ENCODE data around the gene PRXL2B.
"Not testable (repeated sequence)": the region's sequence is repeated elsewhere in the genome, so short reads cannot be mapped to it uniquely, and the experiment has no call there.

The PRXL2B gene

DNA sequence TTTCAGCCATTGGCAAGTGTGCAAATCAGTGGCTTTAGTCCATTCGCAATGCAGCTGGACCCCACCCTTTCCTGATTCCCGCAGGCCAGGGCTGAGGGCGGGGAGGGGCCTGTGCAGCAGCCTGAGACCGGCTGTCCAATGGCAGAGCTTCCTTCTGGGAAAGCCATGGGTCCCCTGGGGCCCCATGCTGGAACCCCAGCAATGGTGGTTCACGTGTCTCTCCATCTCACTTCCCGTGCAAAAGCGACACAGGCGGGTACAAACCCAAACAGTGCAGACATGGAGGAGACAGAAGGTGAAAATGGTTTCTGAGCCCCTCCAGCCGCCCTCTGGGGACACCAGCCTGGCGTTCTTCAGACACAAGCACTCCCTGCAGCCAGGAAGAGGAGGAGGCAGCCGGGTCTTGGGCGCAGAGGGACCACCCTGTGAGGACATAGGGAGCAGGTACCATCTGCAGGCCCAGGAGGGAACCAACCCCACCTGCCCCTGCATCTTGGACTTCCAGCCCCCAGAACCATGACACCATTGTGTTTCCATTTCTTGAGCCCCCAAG is 36.2 kb upstream of the PRXL2B start:
- DNase-seq (ENCODE audit: low spot score) = not testable (repeated sequence)

DNA sequence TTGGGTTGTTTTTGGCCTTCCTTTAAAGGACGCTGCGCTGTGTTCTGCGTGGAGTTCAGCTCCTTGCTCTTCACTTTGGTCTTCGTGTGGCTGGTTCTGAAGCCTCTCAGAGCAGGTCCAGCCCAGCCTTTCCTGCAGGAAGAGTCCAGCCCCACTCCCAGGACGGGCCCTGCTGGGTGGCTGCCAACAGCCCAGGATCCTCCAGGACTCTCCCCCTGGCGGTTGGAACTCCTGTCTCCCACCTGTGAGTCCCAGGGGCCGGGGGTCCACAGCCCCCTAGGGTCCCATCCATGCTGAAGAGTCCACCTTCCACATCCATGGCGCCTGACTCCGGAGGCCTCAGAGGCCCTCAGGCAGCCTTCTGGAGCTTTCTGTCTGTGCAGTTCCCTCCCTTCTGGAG is 35.0 kb upstream of the PRXL2B start:
- not testable (repeated sequence) for DNase-seq (ENCODE audit: low spot score)

DNA sequence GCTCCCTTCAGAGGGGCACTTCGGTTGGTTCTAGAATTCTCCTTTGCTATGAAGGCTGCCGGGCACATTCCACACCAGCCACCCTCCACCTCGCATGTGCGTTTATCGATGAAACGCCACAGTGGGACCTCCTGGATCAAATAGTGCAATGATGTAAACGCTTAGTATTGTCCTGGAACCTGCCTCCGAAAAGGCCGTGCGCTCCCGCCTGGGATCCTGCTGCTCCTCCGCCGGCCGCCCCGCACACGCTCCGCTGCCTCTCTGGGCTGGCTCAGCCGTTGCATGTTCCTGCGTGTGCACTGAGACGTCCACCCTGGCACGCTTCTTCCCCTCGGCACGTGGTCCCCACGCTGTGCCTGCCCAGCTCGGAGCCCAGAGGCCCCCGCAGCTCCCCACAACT is 34.4 kb upstream of the PRXL2B start:
- no peak for DNase-seq (ENCODE audit: low spot score)

DNA sequence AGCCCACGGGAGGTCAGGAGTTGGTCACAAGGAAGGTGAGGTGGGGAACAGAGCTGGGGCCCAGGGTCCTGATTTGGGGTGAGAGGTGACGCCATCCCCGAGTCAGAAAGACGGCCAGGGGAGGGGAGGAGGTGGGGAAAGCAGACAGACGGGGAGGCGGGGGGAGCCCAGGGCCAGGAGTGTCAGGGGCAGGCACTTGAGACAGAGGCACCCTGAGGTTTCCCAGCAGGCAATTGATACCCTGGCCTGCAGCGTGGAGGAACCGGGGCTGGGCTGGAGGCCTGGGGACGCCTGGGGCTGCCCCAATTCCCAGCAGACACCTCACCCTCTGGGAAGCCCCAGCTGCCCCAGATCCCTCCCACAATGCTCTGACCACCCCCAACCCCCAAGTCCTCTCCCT is 33.5 kb upstream of the PRXL2B start:
- DNase-seq (ENCODE audit: low spot score) = not testable (repeated sequence)

DNA sequence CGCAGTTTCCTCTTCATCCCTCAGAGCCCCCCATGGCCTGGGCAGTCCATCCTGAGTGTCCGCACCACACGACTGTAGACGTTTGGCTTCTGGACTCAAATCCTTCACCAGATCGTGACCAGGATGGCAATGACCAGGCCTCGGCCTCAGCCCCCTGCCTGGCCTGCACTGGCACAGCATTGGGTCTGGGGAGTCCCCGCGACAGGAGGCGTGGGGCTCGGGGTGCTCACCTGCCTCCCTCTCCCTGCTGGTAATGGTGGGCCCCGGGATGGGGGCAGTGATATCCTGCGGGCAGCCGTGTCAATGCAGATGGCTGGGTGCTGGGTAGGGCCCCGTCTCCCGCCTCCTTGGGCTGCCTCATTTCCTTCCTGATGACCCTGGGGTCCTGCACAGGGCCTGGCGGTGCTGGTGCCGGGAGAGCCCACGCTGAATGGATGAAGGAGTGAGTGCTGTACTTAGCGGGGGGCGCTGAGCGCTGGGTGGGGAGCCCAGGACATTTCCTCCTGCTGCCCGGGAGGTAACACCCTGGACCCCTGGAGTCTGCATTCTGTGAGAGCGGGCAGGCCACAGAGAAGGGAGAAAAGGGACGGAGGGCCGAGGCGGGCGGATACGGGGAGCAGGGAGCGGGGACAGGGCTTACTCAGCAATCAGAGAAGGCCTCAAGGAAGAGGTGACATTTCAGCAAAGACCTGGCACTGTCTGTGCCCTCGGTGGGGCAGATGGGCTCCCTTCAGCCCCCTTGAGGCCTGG is 32.5 kb upstream of the PRXL2B start:
- DNase-seq (ENCODE audit: low spot score) = no peak

DNA sequence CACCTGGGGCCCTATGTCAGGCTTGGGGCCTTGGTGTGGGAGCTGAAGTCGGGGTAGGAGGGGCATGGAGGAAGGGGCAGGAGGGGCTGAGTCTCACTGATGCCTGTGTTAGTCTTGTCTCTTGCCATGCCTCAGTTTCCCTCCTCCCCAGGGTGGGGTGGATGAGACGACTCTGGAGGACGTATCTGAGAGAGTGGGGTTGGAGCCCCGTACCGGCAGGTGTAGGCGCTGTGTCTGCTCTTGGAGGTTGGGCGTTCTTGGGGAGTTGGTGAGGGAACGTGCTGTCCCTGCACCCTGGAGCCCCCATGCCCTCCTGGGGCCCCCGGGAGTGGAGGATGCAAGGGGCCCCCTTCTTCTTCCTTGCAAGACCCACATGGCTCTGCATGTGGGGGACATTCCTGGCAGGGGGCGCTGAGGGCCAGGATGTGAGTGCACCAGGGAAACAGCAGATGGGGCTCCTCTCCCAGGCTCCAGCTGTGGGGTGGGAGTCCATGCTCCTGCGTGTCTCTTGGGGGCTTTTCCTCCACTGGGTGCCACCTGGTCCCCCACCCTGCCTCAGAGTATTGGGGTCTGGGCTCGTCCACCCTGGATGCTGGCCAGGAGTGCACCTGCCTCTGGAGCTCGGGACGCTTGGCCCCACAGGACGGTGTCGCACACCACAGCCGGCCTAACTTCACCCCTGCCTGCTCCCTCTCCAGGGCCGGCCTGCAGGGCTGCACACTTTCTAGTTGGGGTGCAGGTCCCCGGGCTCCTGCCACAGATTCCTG is 31.8 kb upstream of the PRXL2B start:
- DNase-seq (ENCODE audit: low spot score) = peak; percentile 61

DNA sequence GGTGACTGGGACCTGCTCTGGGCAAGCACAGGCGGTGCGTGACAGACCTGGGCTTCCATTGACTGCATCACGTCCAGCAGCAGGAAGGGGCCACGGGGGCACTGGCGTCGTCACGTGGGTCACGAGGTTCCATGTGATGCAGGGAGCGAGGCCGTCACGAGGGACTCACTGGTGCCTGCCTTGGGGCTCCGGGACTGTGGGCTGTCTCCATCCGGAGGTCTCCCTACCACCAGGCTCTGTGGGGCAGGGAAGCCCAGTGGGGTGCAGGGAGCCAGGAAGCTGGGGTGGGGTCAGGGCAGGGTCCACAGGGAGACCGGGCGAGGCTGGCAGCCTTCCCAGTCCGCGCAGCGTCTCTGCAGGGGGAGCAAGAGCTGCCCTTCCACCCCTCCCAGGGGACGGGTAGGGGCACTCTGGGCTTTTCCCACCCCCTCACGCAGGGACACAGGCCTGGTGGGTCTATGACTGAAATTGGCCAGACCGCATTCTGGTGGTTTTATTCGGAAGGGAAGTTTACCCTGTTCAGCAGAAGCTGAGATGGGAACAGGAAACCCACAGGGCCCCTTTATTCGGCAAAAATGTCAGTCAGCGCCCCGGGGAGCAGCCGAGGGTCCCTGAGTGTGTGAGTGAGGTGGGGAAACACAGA is 30.8 kb upstream of the PRXL2B start:
- DNase-seq (ENCODE audit: low spot score) = peak; percentile 63

DNA sequence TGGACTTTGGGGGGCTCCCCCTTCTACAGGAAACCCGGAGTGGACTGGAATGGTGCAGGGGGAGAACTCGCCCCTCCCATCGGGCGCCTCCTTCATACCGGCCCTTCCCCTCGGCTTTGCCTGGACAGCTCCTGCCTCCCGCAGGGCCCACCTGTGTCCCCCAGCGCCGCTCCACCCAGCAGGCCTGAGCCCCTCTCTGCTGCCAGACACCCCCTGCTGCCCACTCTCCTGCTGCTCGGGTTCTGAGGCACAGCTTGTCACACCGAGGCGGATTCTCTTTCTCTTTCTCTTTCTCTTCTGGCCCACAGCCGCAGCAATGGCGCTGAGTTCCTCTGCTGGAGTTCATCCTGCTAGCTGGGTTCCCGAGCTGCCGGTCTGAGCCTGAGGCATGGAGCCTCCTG is 30.3 kb upstream of the PRXL2B start, which contains the start of gene TNFRSF14:
Gene TNFRSF14, plus strand, starts transcription at position 95 of the 401 bp plus-strand sequence. Its CDS starts 294 bp downstream, at position 389.
- DNase-seq (ENCODE audit: low spot score) = peak; percentile 77

DNA sequence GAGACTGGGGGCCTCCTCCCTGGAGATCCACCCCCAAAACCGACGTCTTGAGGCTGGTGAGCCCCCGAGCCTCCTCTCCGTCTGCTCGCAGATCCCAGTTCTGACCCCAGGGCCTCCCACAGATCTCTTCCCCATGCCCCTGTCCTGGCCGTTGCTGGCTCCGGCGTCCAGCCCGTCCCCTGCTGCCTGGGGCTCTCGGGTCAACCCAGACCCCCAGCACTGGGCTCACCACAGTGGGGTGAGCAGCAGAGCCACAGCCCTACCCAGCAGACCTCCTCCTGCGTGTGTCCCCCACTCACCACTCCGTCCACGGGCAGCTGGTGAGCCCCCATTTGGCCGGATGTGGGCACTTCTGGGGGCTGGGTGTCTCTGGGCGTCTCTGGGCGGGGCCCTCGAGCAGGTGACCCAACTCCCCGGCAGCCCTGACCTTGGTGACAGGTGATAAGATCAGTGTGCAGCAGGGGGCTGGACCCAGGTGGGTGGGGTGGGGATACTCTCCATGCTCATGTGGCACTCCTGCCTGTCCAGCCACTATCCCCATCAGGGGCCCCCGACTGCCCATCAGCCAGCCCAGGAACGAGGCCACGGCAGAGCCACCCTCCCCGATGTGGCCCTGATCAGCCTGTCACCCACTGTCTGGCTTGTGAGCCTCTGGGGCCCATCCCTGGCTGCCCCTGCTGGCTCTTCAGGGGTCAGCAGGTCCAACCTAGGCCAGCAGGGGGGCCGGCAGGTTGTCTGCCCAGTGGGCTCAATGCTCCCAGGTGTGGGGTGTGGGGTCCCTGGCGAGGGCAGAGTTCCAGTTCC is 29.7 kb upstream of the PRXL2B start:
- peak; percentile 32 for DNase-seq (ENCODE audit: low spot score)

DNA sequence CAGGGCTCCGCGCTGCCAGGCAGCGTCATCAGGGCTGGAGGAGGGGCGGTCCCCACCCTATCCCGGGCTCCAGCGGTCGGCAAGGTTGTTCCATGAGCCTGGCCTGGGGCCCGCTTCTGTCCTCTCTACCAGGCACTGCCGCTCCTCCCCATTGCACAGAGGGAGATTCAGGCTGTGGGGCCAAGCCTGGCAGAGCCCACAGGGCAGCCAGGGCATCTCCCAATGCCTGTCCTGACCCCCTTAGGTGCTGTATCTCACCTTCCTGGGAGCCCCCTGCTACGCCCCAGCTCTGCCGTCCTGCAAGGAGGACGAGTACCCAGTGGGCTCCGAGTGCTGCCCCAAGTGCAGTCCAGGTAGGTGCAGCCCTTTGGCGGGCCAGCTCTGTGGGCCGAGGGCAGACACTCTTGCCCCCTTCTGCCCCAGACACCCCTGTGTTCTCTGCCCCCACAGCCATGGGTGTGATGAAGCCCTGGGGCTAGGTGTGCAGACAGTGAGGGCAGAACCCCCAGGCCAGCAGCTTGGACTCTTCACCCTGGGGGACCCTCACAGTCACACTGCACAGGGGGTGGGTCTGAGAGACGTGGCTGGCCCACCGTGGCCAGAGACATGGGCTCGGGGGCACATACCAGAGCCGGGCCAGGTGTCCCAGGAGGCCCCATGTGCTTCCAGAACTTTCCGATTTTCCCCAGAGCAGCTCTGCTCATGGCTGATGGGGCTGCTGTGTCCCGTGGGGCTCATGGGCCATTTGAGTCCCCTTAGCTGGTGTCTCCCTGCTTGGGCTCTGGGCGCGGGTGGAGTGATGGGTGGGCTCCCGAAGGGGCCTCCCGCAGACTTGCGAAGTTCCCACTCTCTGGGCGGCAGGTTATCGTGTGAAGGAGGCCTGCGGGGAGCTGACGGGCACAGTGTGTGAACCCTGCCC is 28.8 kb upstream of the PRXL2B start:
- no peak for DNase-seq (ENCODE audit: low spot score)

DNA sequence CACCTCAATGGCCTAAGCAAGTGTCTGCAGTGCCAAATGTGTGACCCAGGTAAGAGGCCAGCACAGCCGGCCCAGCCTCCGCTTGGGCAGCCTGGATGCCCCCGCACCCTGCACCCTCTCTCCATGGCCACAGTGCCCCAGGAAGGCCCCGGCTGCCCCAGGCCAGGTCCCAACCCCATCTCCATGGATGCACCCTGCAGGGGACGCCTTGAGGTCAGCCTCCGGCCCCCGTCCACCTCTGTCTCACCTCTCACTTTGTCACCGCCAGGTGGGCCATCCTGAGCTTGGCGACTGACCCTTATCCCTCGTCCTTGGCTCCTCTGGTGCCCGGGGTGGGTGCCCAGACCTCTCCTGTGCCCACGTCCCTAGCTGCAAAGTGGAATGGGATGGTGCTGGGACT is 28.2 kb upstream of the PRXL2B start:
- no peak for DNase-seq (ENCODE audit: low spot score)

DNA sequence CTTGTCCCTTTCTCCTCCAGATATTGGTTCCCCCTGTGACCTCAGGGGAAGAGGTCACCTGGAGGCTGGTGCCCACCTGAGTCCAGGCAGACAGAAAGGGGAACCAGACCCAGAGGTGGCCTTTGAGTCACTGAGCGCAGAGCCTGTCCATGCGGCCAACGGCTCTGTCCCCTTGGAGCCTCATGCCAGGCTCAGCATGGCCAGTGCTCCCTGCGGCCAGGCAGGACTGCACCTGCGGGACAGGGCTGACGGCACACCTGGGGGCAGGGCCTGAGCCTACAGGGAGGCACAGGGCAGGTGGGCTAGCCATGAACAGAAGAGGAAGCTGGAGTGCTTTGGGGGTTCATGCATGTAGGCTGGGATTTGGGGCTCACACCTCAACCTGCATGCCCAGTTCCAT is 27.7 kb upstream of the PRXL2B start:
- DNase-seq (ENCODE audit: low spot score) = no peak

DNA sequence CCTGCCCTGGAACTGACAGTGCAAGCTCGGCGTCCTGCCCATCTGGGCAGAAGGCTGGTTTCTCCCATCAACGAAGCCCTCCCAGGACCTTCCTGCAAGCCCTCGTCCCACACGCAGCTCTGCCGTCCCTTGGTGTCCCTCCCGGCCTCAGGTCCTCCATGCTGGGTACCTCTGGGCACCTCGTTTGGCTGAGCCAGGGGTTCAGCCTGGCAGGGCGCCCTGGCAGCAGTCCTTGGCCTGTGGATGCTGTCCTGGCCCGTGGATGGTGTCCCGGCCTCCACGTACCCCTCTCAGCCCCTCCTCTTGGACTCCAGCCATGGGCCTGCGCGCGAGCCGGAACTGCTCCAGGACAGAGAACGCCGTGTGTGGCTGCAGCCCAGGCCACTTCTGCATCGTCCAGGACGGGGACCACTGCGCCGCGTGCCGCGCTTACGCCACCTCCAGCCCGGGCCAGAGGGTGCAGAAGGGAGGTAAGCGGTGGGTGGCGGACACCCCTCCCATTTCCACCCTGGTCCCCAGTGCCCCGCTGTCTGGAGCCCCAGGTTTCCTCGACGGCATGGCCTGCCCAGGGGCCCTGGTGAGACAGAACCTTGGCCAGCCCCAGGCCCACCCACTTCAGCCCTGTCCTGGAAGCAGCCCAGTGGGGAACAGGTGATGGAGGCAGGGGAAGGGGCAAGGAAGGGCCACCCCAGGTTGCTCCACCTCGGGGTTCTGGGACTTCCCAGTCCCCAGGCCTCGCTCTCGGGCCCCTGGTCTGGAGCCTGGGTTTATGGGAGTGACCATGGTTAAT is 26.9 kb upstream of the PRXL2B start:
- DNase-seq (ENCODE audit: low spot score) = no peak

DNA sequence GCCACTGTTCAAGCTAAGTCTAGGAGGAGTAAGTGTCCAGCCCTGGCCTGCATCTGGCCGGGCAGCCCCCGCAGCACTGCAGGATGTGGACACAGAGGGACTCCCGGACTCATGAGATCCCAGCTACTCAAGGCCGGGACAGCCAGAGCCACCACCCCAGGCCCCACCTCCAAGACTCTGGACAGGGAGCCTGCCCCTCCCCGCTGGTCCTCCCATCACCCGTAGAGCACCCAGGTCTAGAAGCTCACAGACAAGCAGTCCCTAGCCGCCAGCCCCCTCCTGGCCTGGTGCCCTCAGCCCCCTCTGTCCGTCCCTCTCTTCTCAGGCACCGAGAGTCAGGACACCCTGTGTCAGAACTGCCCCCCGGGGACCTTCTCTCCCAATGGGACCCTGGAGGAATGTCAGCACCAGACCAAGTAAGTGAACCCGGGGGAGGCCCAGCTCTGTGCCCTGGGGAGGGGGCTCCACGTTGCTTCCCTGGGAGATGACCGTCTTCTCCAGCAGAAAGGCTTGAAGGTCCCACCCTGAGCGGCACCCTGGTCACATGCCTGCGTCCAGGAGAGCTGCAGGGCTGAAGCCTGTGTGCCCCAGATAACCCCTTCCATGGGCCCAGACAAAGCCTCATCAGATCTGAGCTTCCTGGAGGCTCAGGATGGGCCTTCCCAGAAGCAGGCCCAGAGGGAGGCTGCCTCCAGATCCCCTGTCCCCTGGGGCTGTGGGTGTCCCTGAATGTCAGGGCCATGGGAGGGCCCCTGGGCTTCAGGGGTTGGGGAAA is 26.1 kb upstream of the PRXL2B start:
- no peak for DNase-seq (ENCODE audit: low spot score)

DNA sequence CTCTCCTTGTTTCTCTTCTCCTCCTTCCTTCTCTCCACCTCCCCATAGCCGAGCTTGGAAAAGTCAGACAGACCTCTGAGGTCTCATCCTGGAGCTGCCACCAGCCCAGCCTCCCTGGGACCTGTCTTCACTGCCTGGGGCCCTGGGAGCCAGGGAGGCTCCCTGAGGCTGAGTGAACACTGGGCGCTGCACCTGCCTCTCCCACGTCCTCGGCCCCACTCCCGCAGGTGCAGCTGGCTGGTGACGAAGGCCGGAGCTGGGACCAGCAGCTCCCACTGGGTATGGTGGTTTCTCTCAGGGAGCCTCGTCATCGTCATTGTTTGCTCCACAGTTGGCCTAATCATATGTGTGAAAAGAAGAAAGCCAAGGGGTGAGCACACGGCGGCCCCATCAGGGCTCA is 25.1 kb upstream of the PRXL2B start:
- no peak for DNase-seq (ENCODE audit: low spot score)

DNA sequence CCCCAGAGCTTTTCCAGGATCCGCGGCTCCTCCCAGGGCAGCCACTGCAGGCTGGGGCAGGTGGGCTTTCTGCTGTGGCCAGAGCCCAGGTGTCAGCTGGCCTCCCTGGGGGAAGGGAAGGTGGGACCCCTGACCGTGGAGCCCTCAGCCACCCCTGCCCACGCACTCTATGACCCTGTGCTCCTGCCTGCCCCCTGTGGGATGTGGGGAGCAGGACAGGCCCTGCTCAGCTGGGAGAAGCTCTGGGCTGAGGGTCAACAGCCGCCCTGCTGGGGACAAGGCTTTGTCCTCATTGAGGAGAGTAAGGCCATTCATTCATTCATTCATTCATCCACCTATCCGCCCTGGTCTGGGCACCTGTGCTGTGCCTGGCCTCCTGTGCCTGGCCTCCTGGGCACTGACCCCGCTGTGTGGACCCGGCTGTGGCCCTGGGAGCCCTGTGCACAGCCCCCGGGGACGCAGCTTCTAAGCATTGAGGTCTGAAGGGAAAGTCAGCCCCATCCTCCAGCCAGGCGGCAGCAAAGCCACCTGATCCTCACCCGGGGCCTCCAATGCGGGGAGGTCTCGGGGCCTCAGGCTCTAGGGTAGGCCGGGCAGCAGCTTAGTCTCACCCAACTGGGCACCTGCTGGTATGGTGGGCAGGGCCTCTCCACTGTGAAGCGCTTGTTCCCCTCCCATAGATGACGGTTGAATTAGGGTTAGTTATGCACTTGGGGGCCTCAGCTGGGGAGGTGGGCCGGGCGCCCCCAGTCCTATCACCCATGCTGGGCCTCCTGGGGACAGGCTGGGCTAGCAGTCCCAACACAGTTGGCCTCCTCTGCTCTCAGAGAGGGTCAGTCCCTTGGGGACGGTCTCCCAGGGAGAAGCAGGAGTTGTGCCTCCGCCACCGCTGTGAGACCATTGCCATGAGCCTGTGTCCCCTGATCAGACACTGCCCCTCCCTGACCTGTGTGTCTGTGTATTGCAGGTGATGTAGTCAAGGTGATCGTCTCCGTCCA is 24.4 kb upstream of the PRXL2B start:
- DNase-seq (ENCODE audit: low spot score) = no peak

DNA sequence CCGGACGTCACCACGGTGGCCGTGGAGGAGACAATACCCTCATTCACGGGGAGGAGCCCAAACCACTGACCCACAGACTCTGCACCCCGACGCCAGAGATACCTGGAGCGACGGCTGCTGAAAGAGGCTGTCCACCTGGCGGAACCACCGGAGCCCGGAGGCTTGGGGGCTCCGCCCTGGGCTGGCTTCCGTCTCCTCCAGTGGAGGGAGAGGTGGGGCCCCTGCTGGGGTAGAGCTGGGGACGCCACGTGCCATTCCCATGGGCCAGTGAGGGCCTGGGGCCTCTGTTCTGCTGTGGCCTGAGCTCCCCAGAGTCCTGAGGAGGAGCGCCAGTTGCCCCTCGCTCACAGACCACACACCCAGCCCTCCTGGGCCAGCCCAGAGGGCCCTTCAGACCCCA is 23.4 kb upstream of the PRXL2B start:
- DNase-seq (ENCODE audit: low spot score) = no peak

All from CD4-positive, alpha-beta T cell treated with Interleukin-15 for 4 hours (primary cell).